ENCODE measurements around the gene D2HGDH. TPM values are rescaled to one million over a fixed set of nuclear protein-coding genes. Genes with fewer than 3 reads are reported as not detected.

The D2HGDH gene
- total RNA-seq, 1 experiment from 2014 or later = 10.0 TPM

- H3K79me1 ChIP-seq (ENCODE audit: insufficient read depth, low read depth, low read length, poor library complexity, severe bottlenecking) = no peaks in the 10 kb centered on the region
- no peak overlapping the region for H2BK15ac ChIP-seq (ENCODE audit: low read depth, low read length)
- Mint-ChIP-seq H3K9me3 (no peaks in the 10 kb centered on the region; a peak in 2 of 5 replicates), H3K36me3 (ENCODE audit: insufficient read depth in 1 of 3, low read depth in 3 of 3) (no peaks in the 10 kb centered on the region; a peak in 1 of 7 replicates), H3K4me3 (peak overlapping the region in 1 of 2 experiments; percentile 58; a peak in 3 of 5 replicates), H3K4me1 (peaks cover 4 to 9% of the 10 kb centered on the region in 2 experiments; a peak in 3 of 4 replicates), H3K27me3 (ENCODE audit: low read depth) (no peaks in the 10 kb centered on the region; the same call in 1 of the 2 replicates), H3K27ac (peak overlapping the region in 1 of 3 experiments; percentile 90; a peak in 1 of 7 replicates)
- WGBS (ENCODE audit: extremely low coverage, insufficient read length, low lambda C conversion rate) = no CpG with 5 or more reads among the region's 52 CpGs
- H4K5ac ChIP-seq (ENCODE audit: insufficient read length, low read depth, low read length) = no peak overlapping the region
- no peak overlapping the region for H4K8ac ChIP-seq (replicated peaks; ENCODE audit: insufficient read length, low read depth, low read length)
- H3K14ac ChIP-seq (ENCODE audit: insufficient read depth, low read length) = no peak overlapping the region; the same call in 1 of the 2 replicates
- no peak overlapping the region for H3K18ac ChIP-seq (ENCODE audit: insufficient read length, low read depth, low read length)
- H3K27ac ChIP-seq (ENCODE audit: insufficient read length, low read depth, low read length) = no peak overlapping the region
- no peak for DNase-seq
- H2BK120ac ChIP-seq (ENCODE audit: low read depth, low read length, poor library complexity, severe bottlenecking) = no peak overlapping the region
- no peaks in the 10 kb centered on the region for H4K20me1 ChIP-seq (ENCODE audit: control insufficient read depth, insufficient read depth, insufficient read length)
- no peaks in the 10 kb centered on the region for H3K4me1 ChIP-seq (ENCODE audit: insufficient read depth, low read length)
- no peaks in the 10 kb centered on the region for H3K9me3 ChIP-seq (ENCODE audit: control insufficient read depth, low read depth, low read length)
- H3K27me3 ChIP-seq (ENCODE audit: insufficient read depth, low read length) = no peaks in the 10 kb centered on the region
- no peak overlapping the region for H2BK5ac ChIP-seq (ENCODE audit: insufficient read length, low read length)
- H3K79me2 ChIP-seq (ENCODE audit: insufficient read depth, low read length) = no peaks in the 10 kb centered on the region
- H3K56ac ChIP-seq (ENCODE audit: insufficient read length, low read depth, low read length) = no peak overlapping the region
- no peak overlapping the region for H2BK20ac ChIP-seq (ENCODE audit: low read depth, low read length, poor library complexity, severe bottlenecking)
- no peak overlapping the region for H2AK5ac ChIP-seq (ENCODE audit: insufficient read length, low read length)
- no peak for TF ChIP-seq CTCF (conservative IDR thresholded peaks at IDR 0.05)
- H3K23ac ChIP-seq (ENCODE audit: insufficient read length, low read depth, low read length) = no peak overlapping the region
- H3K4ac ChIP-seq (ENCODE audit: low read depth, low read length) = no peak overlapping the region
- H2BK12ac ChIP-seq (ENCODE audit: insufficient read length, low read depth, low read length) = no peak overlapping the region
- no peak overlapping the region for H3K4me2 ChIP-seq (ENCODE audit: insufficient read depth, insufficient read length, low read length)
- no peak overlapping the region for H3K9ac ChIP-seq (ENCODE audit: extremely low read depth, insufficient read length, low read length)
- H3K23me2 ChIP-seq (ENCODE audit: insufficient read length, low read depth, low read length, poor library complexity, severe bottlenecking) = no peaks in the 10 kb centered on the region
- no peak overlapping the region for H4K91ac ChIP-seq (ENCODE audit: insufficient read length, low read depth, low read length)
- no peak overlapping the region for H3T11ph ChIP-seq (ENCODE audit: low read length)
- no peak overlapping the region for H2AFZ ChIP-seq (ENCODE audit: low read length)
Observed at GRCh38 chr2:241814643-241815476, 80.4 kb downstream of the D2HGDH start.
